Suprapubic skin (tissue), 2 donors: Measurements from ENCODE around the gene FHIP2A.

ENCODE experiments used
- EP300 ChIP-seq: sonication (generic); formaldehyde crosslinking; IDR thresholded peaks from one replicate; pipeline ENCODE4 v1.6.1; 2017; ENCODE audit warnings: antibody characterized with exemption
- POLR2A ChIP-seq, 2 donors: fragments of 450-650 bp; IDR thresholded peaks; one replicate each; pipeline ENCODE4 v1.6.1; 2017; ENCODE audit warnings: antibody characterized with exemption in 2 of 2, mild to moderate bottlenecking in 2 of 2, moderate library complexity in 2 of 2

- TF ChIP-seq POLR2A (IDR thresholded peaks at IDR 0.05) (no peak), EP300 (no peak)
These were observed 47.9 kb downstream of the FHIP2A start for GRCh38 chr10:114869520-114869892.
